NCI-H1105 (cell line): ENCODE results near the gene EAF1.
"Not testable (repeated sequence)": the region's sequence is repeated elsewhere in the genome, so short reads cannot be mapped to it uniquely, and the experiment has no call there.

Experiments used
- DNase-seq: peaks from one replicate; lab custom pipeline; 2025; lab: John Stamatoyannopoulos, UW

Gene EAF1

DNA sequence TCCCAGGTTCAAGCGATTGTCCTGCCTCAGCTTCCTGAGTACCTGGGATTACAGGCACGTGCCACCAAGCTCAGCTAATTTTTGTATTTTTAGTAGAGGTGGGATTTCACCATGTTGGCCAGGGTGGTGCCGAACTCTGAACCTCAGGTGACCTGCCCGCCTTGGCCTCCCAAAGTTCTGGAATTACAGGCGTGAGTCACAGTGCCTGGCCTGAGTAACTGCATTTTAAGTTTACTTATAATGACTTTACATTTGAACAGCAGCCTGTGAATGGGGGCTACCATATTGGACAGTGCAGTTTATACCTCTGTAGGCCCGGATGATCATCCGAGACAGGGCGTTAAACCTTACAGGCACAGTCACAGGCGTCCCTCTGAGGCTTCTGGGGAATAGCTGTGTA lies 24.8 kb downstream of the EAF1 start:
- DNase-seq = no peak

DNA sequence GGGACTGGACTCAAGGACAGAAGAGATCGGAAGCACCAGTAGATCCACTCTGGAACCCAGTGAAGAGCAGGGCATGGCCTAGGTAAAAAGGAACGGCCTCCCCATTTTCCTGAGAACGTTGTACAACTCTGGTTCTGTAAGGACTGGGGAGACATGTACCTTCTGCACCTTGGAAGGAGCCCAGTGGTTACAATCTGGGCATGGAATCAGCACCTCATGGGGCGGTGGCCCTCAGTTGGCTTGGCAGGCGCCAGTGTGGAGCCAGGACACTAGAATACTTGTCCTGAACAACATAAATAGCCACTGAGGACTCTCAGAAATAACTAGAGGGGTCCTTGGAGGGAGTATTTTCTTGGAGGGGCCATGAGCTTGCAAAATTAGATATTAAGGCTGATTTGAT lies 25.6 kb downstream of the EAF1 start:
- no peak for DNase-seq

DNA sequence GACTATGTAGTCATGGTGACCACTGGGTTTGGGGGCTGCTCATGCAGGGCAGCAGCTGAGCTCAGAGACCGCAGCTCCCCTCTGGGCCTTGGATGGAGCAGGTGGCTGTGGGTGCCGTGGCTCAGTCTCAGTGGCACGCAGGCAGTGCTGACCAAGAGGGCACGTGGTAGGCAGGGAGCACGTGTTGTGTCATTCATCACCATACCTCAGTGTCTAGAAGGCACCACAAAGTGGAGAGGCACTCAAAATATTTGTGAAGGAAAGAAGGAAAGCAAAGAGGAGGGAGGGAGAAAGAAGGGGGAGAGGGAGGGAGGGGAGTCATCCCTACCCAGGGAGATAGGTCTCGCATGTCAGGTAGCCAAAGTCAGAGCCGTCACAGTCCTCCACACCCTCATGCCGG lies 26.1 kb downstream of the EAF1 start:
- DNase-seq = no peak

DNA sequence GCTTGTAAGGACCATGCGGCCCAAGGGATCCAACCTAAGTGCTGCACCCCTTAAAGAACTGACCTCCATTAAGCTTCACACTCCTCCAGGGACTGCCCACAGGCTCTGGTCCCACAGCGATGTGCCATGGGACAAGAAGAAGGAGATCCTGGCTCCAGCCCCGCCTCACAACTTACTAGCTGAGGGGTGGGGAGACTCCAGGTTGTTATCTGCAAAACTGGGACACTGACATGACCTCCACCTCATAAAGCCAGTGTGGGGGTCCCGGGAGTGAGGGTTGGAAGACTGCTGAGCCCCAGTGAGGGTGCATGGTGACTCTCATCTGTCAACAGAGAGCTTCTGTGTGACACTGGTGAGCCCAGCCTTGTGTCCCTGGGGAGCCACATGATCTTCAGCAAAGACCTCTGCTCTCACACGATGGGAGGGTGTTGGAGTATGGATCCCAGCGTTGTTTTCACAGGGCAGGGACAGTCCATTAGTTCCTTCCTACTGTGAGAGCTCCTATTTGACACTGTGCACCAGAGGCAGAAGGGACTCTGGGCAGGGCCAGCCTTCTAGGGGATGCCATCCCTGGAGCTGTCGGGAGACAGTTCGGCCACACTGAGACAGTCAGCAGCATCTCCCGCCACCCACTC lies 26.7 kb downstream of the EAF1 start:
- no peak for DNase-seq

DNA sequence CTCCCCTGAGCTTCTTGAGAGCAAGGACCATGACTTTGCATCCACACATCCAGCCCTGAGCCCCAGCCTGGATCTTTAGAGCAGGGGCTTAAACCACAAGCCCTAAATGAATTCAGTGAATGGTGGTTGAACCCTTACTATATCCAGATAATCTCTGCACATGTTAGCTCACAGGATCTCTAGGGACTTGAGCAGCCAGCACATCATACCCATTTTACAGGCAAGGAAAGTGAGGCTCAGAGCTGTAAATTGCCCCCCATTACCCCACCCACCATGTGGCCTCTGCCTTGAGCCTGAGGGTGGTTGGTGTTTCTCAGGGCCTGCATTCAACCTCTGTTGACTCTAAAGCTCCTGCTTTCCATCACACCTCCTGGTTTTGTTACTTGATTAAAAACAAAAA lies 27.6 kb downstream of the EAF1 start:
- no peak for DNase-seq

DNA sequence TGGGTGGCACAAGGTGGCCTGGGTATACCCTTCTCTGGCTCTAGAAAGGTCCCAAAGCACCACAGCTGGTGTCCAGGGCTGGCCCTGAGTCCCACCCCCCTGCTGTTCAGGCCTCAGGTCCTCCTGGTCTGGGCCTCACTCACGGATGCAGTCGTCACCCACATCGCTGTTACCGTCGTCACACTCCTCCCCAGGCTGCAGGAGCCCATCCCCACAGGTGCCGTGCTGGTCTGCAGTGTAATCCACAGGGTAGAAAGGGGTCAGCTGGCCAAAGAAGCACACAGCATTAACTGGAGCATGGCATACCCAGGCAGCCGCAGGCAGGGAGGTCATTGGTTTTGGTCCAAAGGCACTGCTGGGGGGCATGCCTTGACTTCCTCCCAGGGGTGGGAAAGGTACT lies 28.4 kb downstream of the EAF1 start:
- DNase-seq = no peak

DNA sequence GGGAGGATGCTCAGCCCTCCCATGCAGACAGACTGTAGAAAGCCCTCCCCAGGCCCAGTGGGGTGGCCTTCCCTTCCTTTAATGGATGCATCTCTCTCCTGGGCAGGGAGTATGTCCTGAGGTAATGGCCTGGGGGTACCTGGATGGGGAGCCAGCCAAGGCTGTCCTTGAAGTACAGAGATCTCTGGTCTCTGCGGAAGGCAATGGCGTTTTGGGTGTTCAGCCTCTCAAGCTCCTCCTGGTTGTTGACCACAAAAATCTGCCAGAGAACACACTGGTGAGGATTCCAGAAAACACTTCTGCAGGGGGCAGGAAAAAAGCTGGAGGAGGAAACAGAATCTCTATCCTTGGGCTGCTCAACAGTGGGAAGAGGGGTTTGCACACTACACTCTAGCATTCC lies 28.9 kb downstream of the EAF1 start:
- no peak for DNase-seq

DNA sequence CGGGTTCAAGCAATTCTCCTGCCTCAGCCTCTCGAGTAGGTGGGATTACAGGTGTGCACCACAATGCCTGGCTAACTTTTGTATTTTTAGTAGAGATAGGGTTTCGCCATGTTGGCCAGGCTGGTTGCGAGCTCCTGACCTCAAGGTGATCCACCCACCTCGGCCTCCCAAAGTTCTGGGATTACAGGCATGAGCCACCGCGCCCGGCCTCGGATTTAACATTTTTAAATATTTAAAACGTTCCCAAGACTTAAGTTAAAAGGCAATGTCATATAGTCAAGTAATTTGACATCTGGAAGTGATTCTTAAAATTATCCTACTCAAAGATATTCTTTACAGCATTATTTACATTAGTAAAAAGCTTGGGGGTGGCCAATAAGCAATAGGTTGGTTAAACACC lies 29.5 kb downstream of the EAF1 start:
- not testable (repeated sequence) for DNase-seq

DNA sequence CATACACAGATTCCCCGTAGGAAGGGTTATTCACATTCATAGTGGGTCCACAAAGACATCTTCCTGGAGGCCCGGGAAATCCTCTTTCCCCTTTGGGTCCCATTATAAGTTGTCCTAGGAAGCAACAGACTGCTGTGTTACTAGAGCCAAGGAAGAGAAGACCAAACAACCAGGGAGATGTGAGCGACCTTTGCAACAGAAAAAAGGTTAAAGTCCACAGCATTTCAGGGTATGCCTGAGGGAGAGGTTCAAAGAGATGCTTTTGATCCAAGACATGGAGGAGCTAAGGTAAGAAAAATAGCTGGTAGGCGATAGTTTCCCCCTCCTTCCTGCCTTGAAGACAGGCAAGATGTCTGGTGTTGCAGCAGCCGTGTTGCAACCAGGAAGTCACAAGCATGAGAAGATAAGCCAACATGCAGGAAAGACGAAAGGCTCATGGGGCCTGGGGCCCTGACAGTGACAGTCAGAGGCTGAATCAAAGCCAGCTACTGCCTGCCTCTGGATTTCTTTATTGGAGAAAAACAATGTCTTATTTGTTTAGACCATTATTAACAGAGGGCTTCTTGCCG lies 30.9 kb downstream of the EAF1 start:
- DNase-seq = no peak

DNA sequence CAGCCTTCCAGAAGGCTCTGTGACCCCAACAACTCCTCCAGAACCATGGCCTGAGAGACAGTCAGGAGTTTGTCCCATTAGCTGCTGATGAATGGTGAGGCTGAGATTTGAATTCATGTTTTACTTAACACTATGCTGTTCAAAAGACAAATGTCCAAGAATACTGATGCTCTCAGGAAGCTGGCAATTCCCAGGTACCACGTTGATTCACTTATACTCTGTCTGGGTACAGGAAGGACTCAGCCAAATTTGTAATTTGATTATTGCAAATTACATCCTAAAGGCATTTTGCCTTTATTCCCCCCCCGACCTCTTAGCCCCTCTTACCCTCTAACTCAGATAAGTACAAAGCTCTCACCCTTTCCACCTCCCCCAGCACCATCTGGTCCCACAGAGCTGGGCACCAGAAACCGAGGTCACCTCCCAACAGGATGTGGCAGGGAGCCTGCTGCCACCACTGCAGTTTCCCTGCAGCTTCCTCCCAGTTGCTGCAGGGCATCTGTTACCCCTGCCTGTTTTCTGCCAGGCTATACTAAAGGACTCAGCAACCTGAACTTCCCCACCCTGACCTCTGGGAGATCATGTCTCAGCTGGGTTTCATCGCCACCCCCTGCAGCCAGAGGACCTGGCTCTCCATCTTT lies 33.6 kb downstream of the EAF1 start:
- DNase-seq = no peak

DNA sequence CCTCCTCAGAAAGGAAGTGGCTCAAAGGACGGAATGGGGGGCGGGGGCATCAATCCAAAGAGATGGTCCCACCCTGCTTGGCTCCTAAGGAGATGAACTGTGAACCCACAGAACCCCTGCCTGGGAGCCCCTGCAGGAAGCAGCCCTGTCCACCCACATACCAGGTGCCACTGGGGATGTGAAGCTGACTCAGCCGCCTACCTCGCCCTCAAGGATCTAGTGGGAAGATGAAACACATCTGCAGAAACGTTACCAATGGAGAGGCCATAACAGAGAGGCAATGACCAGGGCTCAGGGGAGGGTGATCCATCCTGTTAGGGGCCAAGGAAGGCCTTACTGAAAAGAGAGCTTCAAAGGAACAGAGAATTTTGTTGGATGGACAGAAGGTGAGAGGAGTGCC lies 35.1 kb downstream of the EAF1 start:
- DNase-seq = no peak

DNA sequence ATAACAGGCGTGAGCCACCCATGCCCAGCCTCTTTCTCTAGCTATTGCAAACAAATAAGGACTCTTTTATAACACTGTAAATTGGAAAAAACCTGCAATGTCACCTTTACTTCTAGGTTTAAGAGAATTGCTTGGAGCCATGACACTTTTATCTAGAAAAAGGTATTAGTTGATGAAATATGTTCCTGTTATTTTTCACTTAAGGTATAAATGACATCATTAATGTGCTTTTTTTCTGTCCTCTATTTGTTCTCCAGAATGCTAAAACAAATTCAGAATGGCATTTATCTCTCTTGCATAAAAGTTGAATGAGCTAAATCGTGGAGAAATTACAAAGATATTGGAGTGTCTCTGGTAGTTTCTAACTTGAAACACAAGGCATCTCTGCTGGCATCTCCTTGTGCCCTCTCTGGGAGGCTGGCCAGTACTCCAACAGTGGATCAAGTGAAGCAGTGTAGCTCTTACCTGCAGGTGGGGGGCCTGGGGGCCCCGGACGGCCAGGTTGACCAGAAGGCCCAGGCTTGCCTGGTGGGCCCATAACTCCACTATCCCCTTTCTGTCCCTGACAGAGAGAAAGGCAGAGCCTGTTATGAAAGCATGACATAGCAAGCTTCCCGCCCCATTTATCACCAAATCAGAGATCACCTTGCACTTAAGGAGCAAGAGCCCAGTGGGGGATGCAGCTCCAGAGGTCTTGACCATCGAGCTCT lies 38.6 kb downstream of the EAF1 start:
- DNase-seq = no peak

DNA sequence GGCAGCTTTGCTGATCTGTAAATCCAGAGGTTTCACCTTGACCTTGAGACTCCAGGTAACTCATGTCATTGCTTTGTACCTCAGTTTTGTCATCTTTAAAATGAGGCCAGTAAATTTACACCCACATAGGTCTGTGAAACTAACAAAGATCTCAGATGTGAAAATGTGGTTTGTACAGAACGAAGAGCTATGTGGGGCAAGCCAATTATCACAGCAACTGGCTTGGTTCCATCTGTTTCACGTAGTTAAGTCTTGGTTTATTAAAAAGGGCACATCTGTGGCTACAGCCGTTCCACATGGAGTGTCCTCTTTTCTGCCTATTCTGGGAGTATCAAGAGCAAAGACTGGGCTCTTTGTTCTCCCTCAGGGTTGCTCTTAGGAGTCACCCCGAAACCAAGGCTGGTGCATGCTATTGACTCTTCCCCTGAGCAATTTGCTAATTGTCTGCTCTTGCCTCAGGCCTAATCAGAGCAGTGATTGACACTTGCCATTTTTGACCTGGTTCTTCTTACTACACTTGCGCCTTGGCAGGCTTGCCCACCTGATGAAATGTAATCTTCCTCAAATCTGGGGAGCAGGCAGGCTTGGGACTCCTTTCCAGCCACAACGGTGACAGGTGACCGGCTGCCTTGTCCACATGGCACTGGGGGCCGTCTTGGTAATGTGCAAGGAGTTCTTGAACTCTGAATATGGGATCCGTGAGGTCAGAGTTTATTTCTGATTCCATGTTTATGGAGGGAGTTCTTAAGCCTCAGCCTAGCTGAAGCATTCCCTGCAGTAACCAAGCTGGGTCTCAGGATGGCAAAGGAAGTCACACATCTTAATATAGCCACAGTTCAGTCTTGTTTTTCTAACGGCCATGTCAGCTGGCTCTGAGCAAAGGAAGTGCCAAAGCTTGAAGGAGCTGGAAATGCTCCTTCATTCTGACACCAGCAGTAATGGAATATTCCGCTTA lies 40.1 kb downstream of the EAF1 start:
- no peak for DNase-seq

DNA sequence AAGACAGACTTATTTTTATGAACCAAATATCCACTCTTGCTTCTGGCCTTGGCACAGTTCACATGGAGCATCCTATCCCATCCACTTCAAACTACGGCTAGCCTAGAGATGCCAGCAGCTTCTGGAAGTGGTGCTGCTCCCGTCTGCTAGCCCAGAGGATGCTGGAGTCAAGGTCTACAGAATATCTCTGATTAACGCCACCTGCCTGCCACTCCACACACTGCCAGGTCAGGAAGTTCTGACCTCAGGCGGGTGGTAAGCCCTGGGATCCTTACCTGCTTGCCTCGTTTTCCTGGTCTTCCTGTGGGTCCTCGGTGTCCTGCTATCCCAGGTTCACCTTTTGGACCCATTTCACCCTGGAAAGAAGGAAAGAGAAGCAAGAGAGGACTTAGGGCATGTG lies 42.9 kb downstream of the EAF1 start:
- no peak for DNase-seq

DNA sequence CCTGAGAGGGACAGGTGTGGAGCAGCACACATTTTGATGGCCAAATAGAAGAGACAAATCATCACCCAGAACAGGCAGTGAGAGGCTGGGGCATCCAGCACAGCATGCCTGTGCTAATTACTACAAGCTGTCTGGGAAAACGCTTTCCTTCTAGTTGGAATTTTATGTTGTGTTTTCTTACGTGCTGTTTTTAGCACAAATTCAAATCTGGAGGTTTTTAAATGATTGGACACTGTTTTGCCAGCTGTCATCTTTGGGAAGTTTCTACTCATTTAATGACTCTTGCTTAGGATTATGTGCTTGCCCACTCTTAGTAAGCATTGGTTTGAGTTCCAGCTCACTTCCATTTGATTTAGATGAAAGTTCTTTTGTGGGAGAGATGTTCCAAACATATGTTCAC lies 43.5 kb downstream of the EAF1 start:
- no peak for DNase-seq

DNA sequence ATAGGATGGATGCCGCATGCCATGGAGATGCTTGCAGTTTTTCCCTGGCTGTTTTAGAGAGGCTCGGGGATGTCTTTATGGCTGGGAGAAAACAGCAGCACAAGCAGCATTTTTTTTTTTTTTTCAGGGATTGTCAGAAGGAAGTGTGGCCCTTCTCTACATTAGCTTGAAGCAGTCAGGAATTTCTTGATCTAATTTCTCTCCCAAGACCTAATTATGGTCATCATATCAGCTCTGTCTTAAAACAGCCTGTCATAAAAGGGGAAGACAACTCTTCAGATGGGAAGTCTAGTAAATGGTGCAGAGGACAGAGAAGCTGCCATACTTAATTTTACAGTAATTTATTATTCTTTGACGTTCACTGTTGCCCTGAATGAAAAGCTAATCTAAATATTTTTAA lies 44.5 kb downstream of the EAF1 start:
- DNase-seq = no peak

DNA sequence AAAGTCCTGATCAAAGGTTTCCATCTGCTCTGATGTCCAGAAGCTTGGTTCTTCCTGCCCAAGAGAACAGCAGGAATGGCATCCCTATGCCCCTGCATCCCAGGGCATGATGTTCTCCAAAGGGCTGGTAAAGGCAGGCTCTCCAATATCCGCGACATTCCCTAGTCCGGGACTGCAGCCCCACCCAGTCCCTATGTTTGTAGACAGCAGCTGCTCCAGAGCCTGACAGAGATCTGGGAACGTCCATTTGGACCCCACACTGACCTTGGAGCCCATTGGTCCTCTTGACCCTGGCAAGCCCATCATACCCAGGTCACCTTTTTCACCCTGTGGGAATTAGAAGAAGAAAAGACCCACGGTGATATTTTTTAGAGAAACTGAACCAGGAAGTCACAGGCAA lies 47.8 kb downstream of the EAF1 start:
- DNase-seq = no peak

DNA sequence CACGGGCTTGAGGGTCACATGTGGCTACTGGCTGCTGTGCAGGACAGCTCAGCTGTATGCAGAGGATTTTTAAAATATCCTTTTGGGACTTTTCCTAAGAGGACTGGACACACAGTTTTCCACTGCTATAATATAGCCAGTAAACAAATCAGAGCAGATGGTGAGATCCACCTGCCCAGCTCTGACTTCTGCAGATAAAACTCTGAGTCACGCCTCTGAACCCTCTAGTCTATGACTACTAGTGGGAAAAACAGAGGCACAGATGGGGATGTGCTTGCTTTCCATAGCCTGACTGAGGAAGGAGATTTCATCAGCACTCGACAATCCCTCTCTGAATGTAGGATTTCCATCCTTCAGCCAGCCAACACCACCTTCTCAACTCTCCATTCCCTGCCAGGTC lies 49.0 kb downstream of the EAF1 start:
- DNase-seq = no peak

DNA sequence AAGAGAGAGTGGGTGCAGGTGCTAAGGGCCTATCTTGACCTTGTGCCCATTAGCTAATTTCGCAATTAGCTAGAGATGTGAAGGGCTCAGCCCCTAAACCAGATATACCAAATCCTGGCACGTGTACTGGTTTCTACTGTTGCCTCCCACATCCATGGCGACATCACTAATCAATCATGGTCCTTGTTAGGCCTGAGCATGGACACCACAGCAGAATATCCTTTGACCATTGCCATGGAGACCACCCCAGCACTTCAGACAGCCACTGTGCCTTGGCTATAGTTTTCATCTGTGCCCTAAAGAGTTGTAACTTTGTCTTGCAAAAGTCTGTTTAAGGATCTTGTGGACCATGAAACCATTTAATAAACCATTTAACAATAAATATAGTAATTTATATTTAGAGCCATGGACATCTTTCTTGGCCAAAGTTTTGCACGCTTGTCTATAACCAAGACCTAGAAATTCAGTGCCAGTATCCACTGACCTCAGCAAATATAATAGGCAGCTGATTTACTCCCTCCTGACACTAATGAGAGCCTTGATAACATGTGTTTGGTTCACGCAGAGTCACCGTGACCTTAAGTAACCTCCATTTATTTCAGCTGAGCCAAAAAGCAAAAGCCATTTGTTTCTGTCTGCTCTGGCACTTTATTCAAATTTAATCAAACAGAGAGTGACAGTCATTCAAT lies 50.7 kb downstream of the EAF1 start:
- DNase-seq = no peak

DNA sequence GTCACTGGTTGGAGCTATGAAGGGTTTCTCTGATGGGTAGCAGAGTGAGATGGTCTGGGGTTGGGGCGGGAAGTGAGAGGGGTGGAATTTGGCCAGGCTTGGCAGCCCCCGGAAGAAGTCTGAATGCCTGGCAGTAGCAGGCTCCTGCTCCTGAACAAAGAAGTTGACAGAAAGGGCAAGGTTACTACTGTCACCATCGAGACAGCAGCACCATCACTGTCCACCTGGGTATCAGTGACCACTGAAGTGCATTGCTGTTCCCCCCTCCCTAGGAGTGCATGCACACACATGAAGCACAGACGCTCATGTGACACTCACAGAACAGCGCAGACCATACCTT lies 51.2 kb downstream of the EAF1 start:
- no peak for DNase-seq

DNA sequence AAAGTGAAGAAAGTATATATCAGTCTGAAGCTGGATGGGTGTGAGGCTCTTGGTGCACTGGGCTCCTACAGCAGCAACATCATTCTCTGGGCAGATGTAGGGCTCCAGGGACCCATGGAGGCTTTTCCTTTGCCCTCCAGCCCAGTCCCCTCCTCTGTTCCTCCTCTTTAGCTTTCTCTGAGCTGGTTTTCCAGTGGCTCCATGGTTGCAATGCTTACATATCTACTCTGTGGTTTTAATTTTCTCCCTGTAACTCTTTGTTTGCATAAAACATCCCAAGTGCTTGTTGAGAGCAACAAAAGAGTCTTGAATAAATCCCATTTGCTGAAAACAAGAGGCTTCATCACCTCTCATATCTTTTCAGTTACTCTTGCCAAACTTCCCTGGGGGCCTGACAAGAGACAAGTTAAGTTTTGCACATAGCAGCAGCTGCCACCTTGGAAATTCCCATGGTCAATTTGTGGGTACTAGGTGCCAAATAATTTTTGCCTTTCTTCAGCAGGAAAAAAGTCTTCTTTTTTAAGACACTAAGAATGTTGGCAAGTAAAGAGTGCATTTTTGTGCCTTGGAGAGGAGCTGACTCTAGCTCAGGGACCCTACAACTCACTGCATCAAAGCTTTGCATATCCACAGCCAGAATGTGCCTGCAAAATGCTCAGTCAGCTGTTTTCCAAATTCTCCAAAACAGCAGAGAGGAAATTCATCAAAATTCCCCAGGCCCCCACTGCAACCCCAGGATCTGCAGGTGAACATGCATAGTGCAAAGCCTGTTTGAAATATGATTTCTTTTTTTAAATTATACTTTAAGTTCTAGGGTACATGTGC lies 52.2 kb downstream of the EAF1 start:
- no peak for DNase-seq
